Fibroblast of skin of scalp (primary cell): ENCODE measurements around the gene C1QTNF1.
"Not testable (repeated sequence)": the region's sequence is repeated elsewhere in the genome, so short reads cannot be mapped to it uniquely, and the experiment has no call there.

Experiments used
- DNase-seq: peaks from one replicate; pipeline ENCODE4 v3.0.0-alpha.2; 2013

Gene C1QTNF1

DNA sequence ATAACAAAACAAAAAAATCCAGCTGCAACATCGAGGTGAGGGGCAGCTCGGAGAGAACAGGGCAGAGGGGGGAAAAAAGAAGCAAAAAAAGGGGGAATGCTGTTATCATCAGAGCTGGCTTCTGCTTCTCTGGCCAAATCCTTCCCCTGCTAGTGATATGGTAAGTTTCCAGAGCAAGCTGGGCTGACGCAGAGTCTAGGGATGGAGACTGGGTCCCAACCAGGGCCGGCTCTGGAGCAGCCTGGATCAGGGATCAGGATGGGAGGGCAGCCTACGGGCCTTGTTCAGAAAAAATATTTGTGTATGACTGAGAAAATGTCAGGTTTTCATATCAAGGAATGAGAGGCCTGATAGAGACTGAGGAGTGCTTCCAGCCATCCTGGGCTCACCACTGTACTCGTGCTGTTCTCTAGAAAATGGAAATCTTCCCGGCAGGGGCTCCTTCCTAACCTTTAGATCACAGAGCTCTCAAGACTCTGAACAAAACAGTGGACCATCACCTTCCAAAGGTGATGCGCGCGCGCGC, 726 bp upstream of the C1QTNF1 start:
- DNase-seq, result no peak

DNA sequence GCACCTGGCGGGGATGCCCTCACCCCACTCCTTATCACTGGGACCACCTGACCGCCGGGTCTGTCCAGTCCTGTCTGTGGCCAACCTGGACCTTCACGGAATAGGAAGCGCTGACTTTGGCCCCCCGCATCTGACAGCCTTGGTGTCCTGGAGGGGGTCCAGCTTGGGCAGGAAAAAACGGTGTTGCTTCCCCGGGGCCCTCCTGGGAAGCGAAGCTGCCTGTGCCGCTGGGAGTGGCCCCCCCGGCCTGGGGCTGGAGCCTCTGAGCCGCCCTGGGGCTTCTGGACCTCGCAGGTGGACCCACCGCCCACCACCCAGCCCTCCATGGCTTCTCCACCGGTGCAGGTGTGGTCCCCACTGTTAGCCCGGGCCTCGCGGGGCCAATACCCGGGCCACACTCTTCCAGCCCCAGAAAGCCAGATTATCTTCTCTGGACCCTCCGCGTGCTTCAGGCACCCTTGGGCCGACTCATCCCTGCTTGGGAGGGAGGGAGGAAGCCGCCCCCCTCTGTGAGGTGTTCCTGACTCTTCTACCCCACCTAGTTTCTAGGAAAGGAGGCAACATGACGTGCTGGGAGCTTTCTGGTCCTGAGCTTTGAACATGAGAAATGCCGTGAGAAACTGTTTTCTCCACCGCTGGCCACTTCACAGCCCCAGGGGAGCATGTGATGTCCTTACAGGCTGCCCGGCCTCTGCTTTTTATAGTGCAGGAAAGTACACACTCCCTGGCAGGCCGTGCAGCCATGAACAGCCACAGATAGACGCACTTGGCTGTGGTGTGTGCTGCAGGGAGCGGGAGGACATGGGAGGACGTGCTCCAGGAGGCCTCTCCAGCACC, 1.1 kb downstream of the C1QTNF1 start:
- no peak for DNase-seq

DNA sequence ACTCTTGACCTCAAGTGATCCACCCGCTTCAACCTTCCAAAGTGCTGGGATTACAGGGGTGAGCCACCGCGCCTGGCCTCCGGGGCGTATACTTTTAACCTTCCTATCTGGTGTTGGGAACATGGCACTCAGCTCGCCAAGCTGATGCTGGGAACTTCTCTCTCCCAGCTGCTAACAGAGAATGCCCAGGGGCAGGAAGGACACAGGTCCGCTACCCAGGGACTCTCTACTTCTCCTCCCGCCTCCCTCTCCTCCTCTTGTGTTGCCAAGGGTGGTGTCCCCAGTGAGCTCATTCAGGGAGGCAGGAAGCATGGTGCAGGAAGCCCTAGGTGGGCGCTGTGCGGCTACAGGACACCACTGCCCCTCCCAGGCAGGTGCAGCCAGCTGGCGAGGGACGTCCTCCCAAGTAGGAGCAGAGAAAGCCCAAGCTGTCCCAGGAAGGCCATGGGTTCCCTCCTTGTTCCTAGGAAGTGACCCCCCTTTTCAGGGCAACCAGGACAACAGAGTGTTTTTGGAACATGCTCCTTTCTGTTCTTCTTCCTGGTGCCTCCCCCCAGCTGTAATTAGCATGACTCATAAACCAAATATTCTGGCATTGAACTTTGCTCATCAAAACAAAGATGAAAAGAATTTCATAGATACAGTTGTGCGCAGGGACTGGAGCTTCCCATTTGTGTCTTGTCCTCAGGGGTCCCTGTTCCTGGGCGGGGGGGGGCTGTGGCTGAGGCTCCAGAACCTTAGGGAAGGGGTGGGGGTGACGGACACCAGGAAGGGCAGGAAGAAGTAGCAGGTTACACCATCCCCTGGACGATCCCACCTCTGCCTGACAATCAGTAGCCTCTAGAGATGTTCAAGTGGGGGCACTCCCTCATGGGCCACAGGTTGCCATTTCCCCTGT, 2.7 kb downstream of the C1QTNF1 start:
- peak; percentile 73 for DNase-seq

DNA sequence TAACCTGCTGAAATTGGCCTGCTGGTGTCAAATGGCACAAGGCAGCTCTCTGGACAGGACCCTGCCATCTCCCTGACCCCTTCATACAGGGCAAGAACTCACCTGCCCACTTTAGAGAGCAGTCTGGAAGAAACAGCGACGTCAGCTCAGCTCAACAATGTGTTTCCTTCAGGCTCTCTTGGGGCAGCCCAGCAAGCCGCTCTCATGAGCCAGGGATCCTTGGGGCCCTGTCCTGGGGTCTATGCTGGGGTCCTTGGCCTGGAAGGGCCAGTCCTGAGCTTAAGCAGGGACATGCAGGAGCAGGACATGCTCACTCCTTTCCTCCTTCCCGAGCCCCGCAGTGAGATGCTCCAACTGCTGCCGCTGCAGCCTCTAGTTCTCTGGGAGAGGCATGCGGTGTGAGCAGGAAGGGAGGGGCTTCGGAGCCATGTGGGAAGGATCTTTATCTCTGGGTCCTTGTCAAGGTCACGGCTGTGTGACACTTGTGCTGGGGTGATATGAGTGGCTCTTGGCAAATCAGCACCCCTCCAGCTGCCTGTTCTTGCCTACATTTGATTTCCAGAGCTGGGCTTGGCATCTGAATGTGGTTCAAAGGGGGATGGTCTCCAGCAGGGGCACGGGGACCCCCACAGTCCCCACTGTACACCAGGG, 3.4 kb downstream of the C1QTNF1 start:
- no peak for DNase-seq

DNA sequence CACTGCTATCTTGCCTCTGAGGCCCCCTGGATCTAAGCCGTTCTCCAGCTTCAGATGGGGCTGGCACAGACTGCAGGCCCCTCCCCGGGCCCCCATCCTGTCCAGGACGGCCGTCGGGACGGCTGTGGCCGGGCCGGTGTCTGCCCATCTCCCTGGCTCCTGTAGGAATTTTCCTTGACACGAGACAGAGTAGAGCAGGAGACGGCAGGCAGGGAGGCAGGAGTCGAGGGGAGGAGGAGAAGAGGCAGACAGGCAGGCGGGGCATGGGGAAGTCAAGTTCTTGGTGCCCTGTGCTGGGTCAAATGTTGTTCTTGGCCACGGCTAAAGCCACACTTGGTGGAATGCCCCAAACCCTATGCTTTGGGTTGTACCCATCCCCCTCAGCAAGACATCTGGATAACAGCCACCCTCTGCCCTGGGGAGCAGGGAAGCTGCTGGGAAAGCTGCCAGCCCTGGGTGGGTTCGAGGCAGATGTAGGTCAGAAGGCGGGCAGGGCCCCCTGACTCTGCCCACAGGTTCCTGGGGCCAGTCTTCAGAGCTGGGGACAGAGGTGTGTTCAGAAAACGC, 4.0 kb downstream of the C1QTNF1 start:
- peak; percentile 75 for DNase-seq

DNA sequence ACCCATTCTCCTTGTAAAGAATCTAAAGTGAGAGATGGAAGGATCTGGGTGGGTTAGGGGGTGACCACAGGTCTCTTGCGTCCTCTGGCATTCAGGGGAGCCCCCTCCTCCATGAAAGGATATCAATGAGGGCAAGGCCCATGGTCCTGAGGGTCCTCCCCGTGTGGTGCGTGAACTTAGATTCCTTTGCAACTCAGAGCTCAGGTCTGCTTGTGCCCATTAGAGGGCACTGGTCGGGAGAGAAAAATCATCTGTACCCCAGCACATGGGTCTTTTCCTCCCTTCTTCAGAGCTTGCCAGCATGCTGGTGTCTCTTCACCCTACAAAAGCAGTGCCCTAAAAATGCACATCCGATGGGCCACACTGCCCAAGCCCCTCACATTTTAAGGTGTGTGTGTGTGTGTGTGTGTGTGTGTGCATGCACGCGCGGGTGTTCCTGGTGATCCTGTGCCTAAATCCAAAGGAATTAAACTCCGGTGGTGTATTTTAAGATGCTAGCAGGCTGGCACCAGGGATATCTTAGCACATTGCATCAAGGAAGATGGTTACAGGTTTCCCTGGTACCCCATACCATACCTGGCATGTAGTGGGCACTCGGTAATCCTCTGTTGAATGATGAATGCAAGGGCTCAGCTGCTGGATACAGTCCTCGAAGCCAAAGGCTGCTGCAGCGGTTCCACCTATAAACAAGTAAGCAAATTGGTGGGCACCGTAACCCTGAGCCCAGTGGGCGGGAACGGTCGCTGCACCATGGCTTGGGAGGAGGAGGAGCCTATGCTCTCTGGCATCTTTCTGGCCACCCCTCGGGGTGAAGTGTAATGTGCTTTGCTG, 4.7 kb downstream of the C1QTNF1 start:
- DNase-seq, result no peak

GRCh38 chr17:79029327-79030009, 5.5 kb downstream of the C1QTNF1 start:
- DNase-seq, result no peak

DNA sequence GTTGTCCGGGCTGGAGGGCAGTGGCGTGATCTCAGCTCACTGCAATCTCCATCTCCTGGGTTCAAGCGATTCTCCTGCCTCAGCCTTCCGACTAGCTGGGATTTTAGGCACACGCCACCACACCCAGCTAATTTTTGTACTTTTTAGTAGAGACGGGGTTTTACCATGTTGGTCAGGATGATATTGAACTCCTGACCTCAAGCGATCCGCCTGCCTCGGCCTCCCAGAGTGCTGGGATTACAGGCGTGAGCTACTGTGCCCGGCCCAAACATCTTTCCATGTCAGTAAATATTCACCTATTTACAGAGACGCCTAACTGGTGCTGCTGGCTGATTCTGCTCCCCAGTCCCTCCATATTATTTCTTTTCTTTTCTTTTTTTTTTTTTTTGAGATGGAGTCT, 6.7 kb downstream of the C1QTNF1 start:
- not testable (repeated sequence) for DNase-seq

- DNase-seq, result no peak
Observed at GRCh38 chr17:79031996-79032875, 8.3 kb downstream of the C1QTNF1 start.

GRCh38 chr17:79033046-79033616, 9.2 kb downstream of the C1QTNF1 start:
- no peak for DNase-seq

DNA sequence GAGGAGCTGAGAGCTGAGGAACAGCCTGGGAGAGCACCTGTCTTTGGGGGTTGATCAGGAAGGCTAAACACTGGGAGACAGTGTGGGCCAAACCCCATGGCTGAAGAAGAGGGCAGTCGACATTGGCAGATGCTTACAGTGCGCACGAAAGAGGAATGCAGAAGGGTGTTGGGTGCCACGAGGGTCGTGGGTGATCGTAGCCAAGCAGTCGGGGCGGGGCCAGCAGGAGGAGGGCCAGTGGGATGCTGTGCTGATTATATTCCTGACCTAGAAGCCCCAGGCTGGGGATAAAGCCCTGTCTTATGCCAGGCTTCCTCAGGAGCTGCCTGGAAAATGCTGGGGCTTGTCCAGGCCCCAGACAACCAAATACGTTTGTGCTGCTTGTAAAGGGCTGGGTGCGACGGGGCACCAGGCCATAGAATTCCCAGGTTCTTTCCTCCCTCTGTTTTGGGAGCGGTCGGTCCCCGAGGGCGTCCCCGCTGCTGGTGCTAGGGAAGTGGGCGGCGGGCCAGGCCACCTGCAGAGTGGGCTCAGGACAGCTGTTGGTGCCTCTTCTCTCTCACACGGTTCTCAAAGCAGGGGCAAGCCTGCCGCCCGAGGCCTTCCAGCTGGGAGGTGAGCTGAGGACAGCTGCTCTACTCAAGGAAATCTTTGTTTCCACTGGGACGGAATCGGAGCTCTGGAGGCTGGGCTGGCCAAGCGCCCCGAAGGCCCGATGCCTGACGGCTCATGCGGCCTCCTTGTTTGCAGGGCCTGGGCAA, 10.0 kb downstream of the C1QTNF1 start:
- no peak for DNase-seq

DNA sequence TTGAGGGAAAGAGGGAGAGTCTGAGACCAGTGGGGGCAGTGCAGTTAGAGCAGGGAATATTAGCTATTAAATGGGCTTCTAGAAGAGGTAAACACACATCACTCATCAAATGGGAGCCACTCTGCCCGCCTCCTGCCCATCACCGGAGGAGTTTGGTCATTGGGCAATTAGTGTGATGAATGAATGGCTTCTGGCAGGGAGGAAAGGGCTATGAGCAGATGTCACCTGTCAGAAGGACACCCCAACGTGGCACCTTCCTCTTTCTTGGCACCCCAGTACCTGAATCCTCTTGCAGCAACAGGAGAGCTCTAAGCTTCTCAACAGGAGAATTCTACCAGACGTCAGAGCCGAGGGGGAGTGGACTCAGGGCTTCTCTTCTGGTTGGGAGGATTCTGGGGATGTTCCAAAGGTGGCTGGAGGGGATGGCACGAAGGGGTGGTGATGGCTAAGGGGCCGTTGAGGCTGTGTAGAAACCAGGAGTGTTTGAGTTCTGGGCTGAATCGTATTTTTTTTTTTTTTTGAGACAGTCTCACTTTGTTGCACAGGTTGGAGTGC, 11.0 kb downstream of the C1QTNF1 start:
- DNase-seq, result no peak

- DNase-seq, result no peak
Observed at GRCh38 chr17:79035686-79036085, 11.7 kb downstream of the C1QTNF1 start.

DNA sequence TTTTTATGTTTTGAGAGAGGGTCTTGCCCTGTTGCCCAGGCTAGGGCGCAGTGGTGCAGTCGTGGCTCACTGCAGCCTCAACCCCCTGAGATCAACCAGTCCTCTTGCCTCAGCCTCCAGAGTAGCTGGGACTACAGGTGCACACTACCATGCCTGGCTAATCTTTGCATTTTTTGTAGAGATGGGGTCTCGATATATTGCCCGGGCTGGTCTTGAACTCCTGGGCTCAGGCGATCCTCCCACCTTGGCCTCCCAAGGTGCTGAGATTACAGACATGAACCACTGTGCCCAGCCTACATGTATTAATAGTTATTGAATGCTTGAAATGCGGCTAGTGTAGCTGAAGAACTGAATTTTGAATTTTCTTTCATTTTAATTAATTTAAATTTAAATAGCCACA, 12.2 kb downstream of the C1QTNF1 start:
- no peak for DNase-seq

DNA sequence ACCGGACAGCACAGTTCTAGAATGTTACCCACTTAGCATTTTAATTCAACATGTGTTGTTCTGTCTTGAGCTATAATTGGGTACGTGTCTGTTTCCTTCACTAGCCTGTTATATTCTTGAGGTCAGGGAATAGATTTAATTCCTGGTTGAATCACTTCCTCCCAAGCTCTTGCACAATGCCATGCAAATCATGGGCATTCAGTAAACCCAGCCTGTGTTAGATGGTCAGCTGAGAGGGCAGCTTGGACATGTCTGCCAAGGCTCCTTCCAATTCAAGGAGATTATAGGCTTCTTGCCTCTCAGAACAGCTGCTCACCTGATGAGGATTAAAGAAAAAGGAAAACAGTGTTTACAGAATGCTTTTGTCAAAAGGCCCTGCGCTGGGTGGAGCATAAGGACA, 12.6 kb downstream of the C1QTNF1 start:
- peak; percentile 72 for DNase-seq

DNA sequence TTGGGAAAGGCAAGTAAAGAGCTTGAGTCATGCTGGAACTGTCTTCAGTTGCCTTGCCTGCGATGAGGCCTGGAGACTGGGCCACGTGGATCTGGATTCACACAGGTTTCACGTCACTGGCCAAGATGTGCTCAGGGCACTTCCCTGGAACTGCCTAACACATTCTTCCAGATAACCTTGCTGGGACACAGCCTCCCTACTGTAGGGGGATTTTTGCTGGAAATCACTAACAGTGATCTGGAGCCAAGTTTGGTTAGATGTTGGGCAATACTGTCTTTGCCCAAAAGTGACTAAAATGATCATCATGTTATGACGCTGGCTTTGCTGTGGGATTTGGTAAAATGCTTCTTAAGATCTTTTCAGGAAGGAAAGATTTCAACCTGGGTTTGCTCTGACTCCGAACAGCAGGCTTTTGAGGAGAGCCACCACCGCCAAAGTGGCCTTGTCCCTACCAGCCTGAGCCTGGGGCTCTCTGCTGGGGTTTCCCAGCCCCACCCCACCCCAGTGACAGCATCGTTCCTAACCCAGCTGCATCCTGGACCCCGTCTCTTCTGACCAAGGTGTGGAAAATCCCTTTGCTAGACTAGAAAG, 14.7 kb downstream of the C1QTNF1 start:
- DNase-seq, result peak; percentile 71

GRCh38 chr17:79039171-79039570, 15.2 kb downstream of the C1QTNF1 start:
- DNase-seq, result no peak

DNA sequence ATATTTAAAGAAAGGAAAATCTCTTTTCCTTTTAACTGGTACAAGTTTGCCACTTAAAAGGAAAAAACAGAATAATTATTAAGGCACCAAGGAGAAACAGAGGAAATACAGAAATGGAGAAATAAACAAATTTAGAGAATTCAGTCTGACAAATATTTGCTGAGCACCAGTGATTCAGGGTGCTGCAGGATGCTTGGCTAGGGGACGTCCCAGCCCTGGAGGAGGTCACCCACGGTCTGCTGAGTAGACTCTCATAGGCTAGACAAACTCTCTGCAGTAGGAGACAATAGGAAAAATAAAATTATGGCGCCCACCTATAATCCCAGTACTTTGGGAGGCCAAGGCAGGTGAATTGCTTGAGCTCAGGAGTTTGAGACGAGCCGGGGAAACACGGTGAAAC, 15.9 kb downstream of the C1QTNF1 start:
- no peak for DNase-seq
